CD4-positive, alpha-beta memory T cell (primary cell): ENCODE results near the gene MIA. TPM values are rescaled to one million over a fixed set of nuclear protein-coding genes. Genes with fewer than 3 reads are reported as not detected.
A peak's percentile ranks its signal among the peaks of the same experiment; 100 is the strongest.
"Not testable (repeated sequence)": the region's sequence is repeated elsewhere in the genome, so short reads cannot be mapped to it uniquely, and the experiment has no call there.

Experiments used
- CTCF ChIA-PET: fragments of 350-600 bp; sonication (Branson Sonifier 250); formaldehyde crosslinking; loops from one replicate; lab custom pipeline; 2021; ENCODE audit warnings: inconsistent platforms; ENCODE audit not compliant: partially characterized antibody; lab: Charles Lee
- POLR2A ChIA-PET: fragments of 350-600 bp; sonication (Branson Sonifier 250); formaldehyde crosslinking; loops from one replicate; lab custom pipeline; 2021; ENCODE audit not compliant: partially characterized antibody; lab: Charles Lee
- DNase-seq, 5 donors: peaks; one replicate each; pipeline versions ENCODE4 v3.0.0 to v3.0.0-alpha.2; 2020 to 2022; ENCODE audit warnings: mixed read lengths in 1 of 5
- H3K27ac ChIP-seq: one replicate; pipeline ENCODE4 v1.7.0; 2013; ENCODE audit warnings: low read depth, low read length
- H3K27me3 ChIP-seq: 2 replicates; pipeline ENCODE4 v1.7.0; 2013; ENCODE audit warnings: mild to moderate bottlenecking, low read length, moderate library complexity; ENCODE audit not compliant: insufficient read depth
- H3K36me3 ChIP-seq: 2 replicates; pipeline ENCODE4 v1.7.0; 2013; ENCODE audit warnings: mild to moderate bottlenecking, low read length, moderate library complexity; ENCODE audit not compliant: insufficient read depth
- H3K4me1 ChIP-seq: 2 replicates; pipeline ENCODE4 v1.7.0; 2013; ENCODE audit warnings: mild to moderate bottlenecking, low read length, moderate library complexity; ENCODE audit not compliant: insufficient read depth
- H3K4me3 ChIP-seq, 2 donors: one replicate each; pipeline ENCODE4 v1.7.0; 2013; ENCODE audit warnings: low read length in 2 of 2, mild to moderate bottlenecking in 1 of 2
- H3K9me3 ChIP-seq, 2 donors: one replicate each; pipeline ENCODE4 v1.7.0; 2013; ENCODE audit warnings: low read length in 2 of 2, control low read depth in 1 of 2; ENCODE audit not compliant: control insufficient read depth in 1 of 2
- H3K27ac Mint-ChIP-seq, 7 donors: one replicate each; pipeline ENCODE4 v1.8.0; 2020 to 2021; ENCODE audit warnings: mixed read lengths in 7 of 7, mild to moderate bottlenecking in 6 of 7, inconsistent platforms in 3 of 7, moderate library complexity in 3 of 7
- H3K27me3 Mint-ChIP-seq, 2 donors: one replicate each; pipeline ENCODE4 v1.8.0; 2020 to 2021; ENCODE audit warnings: mixed read lengths in 2 of 2
- H3K36me3 Mint-ChIP-seq, 2 donors: one replicate each; pipeline ENCODE4 v1.8.0; 2020 to 2021; ENCODE audit warnings: mixed read lengths in 2 of 2, inconsistent platforms in 1 of 2, mild to moderate bottlenecking in 1 of 2
- H3K4me1 Mint-ChIP-seq, 4 donors: one replicate each; pipeline ENCODE4 v1.8.0; 2020 to 2021; ENCODE audit warnings: mixed read lengths in 4 of 4, mild to moderate bottlenecking in 1 of 4
- H3K4me3 Mint-ChIP-seq, 8 donors: one replicate each; pipeline ENCODE4 v1.8.0; 2020 to 2021; ENCODE audit warnings: mixed read lengths in 8 of 8, mild to moderate bottlenecking in 7 of 8, moderate library complexity in 6 of 8, inconsistent platforms in 3 of 8
- H3K9me3 Mint-ChIP-seq, 8 donors: one replicate each; pipeline ENCODE4 v1.8.0; 2020 to 2021; ENCODE audit warnings: mixed read lengths in 8 of 8, mild to moderate bottlenecking in 5 of 8, inconsistent platforms in 3 of 8, moderate library complexity in 1 of 8
- intact Hi-C: fragments of 100-400 bp; cut with micrococcal nuclease; formaldehyde crosslinking; loops from one replicate; pipeline ENCODE4 v1.15.1; 2023
- polyA plus RNA-seq, 2 donors: library from polyadenylated mRNA; unstranded; fragments of 300-500 nt; fragmentation: Illumina TruSeq; gene quantifications; one replicate each; pipeline ENCODE4 v1.2.3, GENCODE V29; 2021
- total RNA-seq, 2 experiments: library from RNA; stranded (reverse); gene quantifications; one replicate each; pipeline ENCODE4 v1.2.3, GENCODE V29; 2021

Gene MIA
- total and polyA plus RNA-seq, 4 experiments from 2014 or later, result 11.2 to 11.4 TPM; not detected in 2

- H3K36me3 Mint-ChIP-seq, result peaks cover 11 to 28% of the 10 kb centered on the region in 2 donors
- no peaks in the 10 kb centered on the region for H3K9me3 ChIP-seq
- H3K9me3 Mint-ChIP-seq, result no peaks in the 10 kb centered on the region
- DNase-seq, result peak; percentile 100
- peaks cover 24 to 45% (median 31%) of the 10 kb centered on the region in 4 donors for H3K4me1 Mint-ChIP-seq
- peak within 1 kb of the TSS; percentile 67 to 98 for H3K4me3 ChIP-seq
- peaks cover 5% of the 10 kb centered on the region for H3K36me3 ChIP-seq
- ChIA-PET POLR2A (interaction anchor here (0.5 to 14.6 kb wide), 33 partner anchors 8 to 771 kb away, joined by 3 to 369 read pairs (median 5); partner anchors contain the start of genes ACTMAP, C19orf47, COQ8B and EGLN2), CTCF (interaction anchor here (0.7 to 4.1 kb wide), 18 partner anchors 7 to 427 kb away, joined by 3 to 46 read pairs (median 5); partner anchors contain the start of genes ACTMAP, COQ8B, EGLN2 and ITPKC)
- intact Hi-C loops, result loop anchor here (1.0 to 2.0 kb wide), 7 partner anchors 20 to 366 kb away; partner anchors contain the start of gene ACTMAP
- peaks cover 29% of the 10 kb centered on the region for H3K4me1 ChIP-seq
- H3K27me3 ChIP-seq, result no peaks in the 10 kb centered on the region
- no peaks in the 10 kb centered on the region for H3K27me3 Mint-ChIP-seq
- H3K27ac ChIP-seq, result peak within 1 kb of the TSS; percentile 89
- H3K4me3 Mint-ChIP-seq, result peak within 1 kb of the TSS; percentile 92 to 98 (median 95)
- H3K27ac Mint-ChIP-seq, result peak within 1 kb of the TSS; percentile 95 to 99 (median 99)
Observed at GRCh38 chr19:40777937-40778705, 2.8 kb downstream of the MIA start, which contains the start of gene RAB4B. Gene RAB4B, plus strand, starts transcription at chr19:40778247. Its CDS starts 129 bp downstream, at chr19:40778376.

DNA sequence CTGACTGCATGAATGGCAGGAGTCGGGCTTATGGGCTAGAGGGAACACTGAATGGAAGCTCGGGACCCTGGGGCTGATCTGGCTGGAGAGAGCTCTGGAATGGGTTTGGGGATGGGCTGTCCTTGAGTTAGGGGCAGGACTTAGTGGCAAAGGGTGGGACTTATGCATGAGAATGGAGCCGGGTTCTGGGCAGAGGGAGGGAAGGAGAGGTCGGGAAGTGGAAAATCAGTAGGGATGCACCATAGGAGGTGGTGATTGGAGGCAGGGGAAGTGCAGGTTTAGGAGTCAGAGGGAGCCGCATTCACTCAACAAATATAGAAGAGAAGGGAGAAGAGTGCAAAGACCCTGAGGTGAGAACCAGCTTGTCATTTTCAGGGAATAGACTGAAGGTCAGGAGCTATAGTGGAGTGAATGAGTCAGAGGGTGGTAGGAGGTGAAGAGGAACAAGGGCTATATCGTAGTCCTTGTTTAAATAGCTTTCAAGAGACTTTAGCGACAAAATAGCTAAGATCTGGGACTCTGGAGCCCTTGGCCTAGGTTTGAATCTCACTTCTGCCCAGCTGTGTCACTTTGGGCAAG is 3.5 kb downstream of the MIA start:
- no peaks in the 10 kb centered on the region for H3K27me3 ChIP-seq
- intact Hi-C loops, result loop anchor here (1.0 kb wide), 6 partner anchors 20 to 366 kb away; partner anchors contain the start of gene ACTMAP
- Mint-ChIP-seq H3K4me1 (peaks cover 25 to 45% (median 32%) of the 10 kb centered on the region in 4 donors), H3K27me3 (no peaks in the 10 kb centered on the region), H3K36me3 (peaks cover 15 to 31% of the 10 kb centered on the region in 2 donors), H3K27ac (peak overlapping the region; percentile 95 to 99 (median 99)), H3K4me3 (peak overlapping the region; percentile 92 to 98 (median 95)), H3K9me3 (no peaks in the 10 kb centered on the region)
- H3K9me3 ChIP-seq, result no peaks in the 10 kb centered on the region
- peak overlapping the region; percentile 14 to 67 for H3K4me3 ChIP-seq
- POLR2A ChIA-PET, result interaction anchor here (0.8 to 14.6 kb wide), 23 partner anchors 8 to 771 kb away, joined by 3 to 369 read pairs (median 6); partner anchors contain the start of genes ACTMAP, C19orf47, COQ8B and EGLN2
- H3K4me1 ChIP-seq, result peaks cover 29% of the 10 kb centered on the region
- H3K27ac ChIP-seq, result peak overlapping the region; percentile 89
- DNase-seq, result no peak
- CTCF ChIA-PET, result interaction anchor here (0.7 to 4.1 kb wide), 14 partner anchors 8 to 144 kb away, joined by 3 to 46 read pairs (median 6); partner anchors contain the start of genes ACTMAP, COQ8B, EGLN2 and ITPKC
- peaks cover 5% of the 10 kb centered on the region for H3K36me3 ChIP-seq

DNA sequence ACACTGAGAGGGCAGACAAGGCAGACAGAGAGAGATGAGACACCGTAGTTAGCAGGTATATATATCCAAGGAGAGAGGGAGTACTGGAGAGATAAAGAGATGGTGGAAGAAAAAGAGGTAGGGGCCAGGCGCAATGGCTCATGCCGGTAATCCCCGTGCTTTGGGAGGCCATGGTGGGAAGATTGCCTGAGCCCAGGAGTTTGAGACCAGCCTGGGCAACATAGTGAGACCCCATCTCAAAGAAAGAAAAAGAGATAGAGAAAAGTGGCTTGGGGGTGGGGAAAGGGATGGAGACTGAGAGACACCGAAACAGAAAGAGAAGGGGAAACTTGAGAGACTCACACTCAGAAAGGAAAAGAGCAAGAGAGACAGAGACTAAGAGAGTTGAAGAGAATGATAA is 5.3 kb downstream of the MIA start:
- peak overlapping the region in 1 of 8 donors; percentile 2 for H3K4me3 Mint-ChIP-seq

GRCh38 chr19:40781140-40781539 is 5.8 kb downstream of the MIA start:
- H3K27ac ChIP-seq, result no peak overlapping the region
- peaks cover 5% of the 10 kb centered on the region for H3K36me3 ChIP-seq
- Mint-ChIP-seq H3K27me3 (no peaks in the 10 kb centered on the region), H3K27ac (peak overlapping the region in 3 of 7 donors; percentile 52 to 79 (median 61)), H3K4me3 (peak overlapping the region in 1 of 8 donors; percentile 8), H3K4me1 (peaks cover 25 to 45% (median 32%) of the 10 kb centered on the region in 4 donors), H3K36me3 (peaks cover 17 to 38% of the 10 kb centered on the region in 2 donors), H3K9me3 (no peaks in the 10 kb centered on the region)
- no peak overlapping the region for H3K4me3 ChIP-seq
- no peaks in the 10 kb centered on the region for H3K9me3 ChIP-seq
- intact Hi-C loops, result no loop called here
- H3K4me1 ChIP-seq, result peaks cover 29% of the 10 kb centered on the region
- DNase-seq, result no peak
- ChIA-PET CTCF (interaction anchor here (0.8 to 4.1 kb wide), 2 partner anchors 16 to 120 kb away, joined by 3 to 40 read pairs; partner anchors contain the start of gene EGLN2), POLR2A (interaction anchor here (1.0 to 14.6 kb wide), 2 partner anchors 21 to 33 kb away, joined by 3 to 369 read pairs; partner anchors contain the start of gene EGLN2)
- H3K27me3 ChIP-seq, result no peaks in the 10 kb centered on the region

More for the DNA sequence above, 5.3 kb downstream of the MIA start:
- H3K4me1 ChIP-seq, result peaks cover 29% of the 10 kb centered on the region
- Mint-ChIP-seq H3K36me3 (peaks cover 15 to 36% of the 10 kb centered on the region in 2 donors), H3K27me3 (no peaks in the 10 kb centered on the region), H3K27ac (peak overlapping the region; percentile 42 to 91 (median 67)), H3K9me3 (no peaks in the 10 kb centered on the region), H3K4me1 (peaks cover 25 to 45% (median 32%) of the 10 kb centered on the region in 4 donors)
- intact Hi-C loops, result no loop called here
- DNase-seq, result no peak
- no peak overlapping the region for H3K27ac ChIP-seq
- ChIA-PET CTCF (interaction anchor here (0.9 to 4.1 kb wide), 2 partner anchors 17 to 26 kb away, joined by 3 to 40 read pairs; partner anchors contain the start of gene EGLN2), POLR2A (interaction anchor here (1.0 to 14.6 kb wide), 2 partner anchors 22 to 32 kb away, joined by 3 to 369 read pairs; partner anchors contain the start of gene EGLN2)
- H3K4me3 ChIP-seq, result no peak overlapping the region
- H3K9me3 ChIP-seq, result no peaks in the 10 kb centered on the region
- peaks cover 5% of the 10 kb centered on the region for H3K36me3 ChIP-seq
- H3K27me3 ChIP-seq, result no peaks in the 10 kb centered on the region

GRCh38 chr19:40783711-40784110 is 8.4 kb downstream of the MIA start:
- no peaks in the 10 kb centered on the region for H3K9me3 Mint-ChIP-seq
- no peaks in the 10 kb centered on the region for H3K27me3 Mint-ChIP-seq
- H3K4me1 Mint-ChIP-seq, result peaks cover 13 to 22% (median 18%) of the 10 kb centered on the region in 4 donors
- Histone ChIP-seq H3K4me3 (no peak overlapping the region), H3K9me3 (no peaks in the 10 kb centered on the region), H3K4me1 (peaks cover 14% of the 10 kb centered on the region), H3K27me3 (no peaks in the 10 kb centered on the region), H3K27ac (no peak overlapping the region), H3K36me3 (peaks cover 5% of the 10 kb centered on the region)
- H3K36me3 Mint-ChIP-seq, result peaks cover 20 to 39% of the 10 kb centered on the region in 2 donors
- no peak overlapping the region for H3K4me3 Mint-ChIP-seq
- ChIA-PET POLR2A (interaction anchor here (14.6 kb wide), 1 partner anchor 19 kb away, joined by 369 read pairs; the partner anchor contains the start of gene EGLN2), CTCF (no interaction called here)
- DNase-seq, result no peak
- intact Hi-C loops, result no loop called here
- peak overlapping the region in 1 of 7 donors; percentile 12 for H3K27ac Mint-ChIP-seq

DNA sequence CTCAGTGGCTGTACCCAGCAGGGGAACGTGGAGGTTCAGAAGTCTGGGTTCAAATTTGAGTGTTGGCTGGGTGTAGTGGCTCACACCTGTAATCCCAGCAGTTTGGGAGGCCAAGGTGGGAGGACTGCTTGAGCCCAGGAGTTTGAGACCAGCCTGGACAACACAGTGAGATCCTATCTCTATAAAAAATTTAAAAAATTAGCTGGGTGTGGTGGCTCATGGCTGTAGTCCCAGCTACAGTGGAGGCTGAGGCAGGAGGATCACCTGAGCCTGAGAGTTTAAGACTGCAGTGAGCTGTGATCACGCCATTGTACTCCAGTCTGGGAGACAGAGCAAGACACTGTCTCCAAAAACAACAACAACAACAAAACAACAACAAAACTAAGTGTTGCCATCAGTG is 8.8 kb downstream of the MIA start:
- H3K4me3 ChIP-seq, H3K9me3 ChIP-seq, H3K9me3 Mint-ChIP-seq, H3K27ac ChIP-seq, H3K27ac Mint-ChIP-seq, H3K27me3 Mint-ChIP-seq, H3K4me3 Mint-ChIP-seq, H3K36me3 ChIP-seq, H3K27me3 ChIP-seq, CTCF ChIA-PET, intact Hi-C loops, DNase-seq: not testable (repeated sequence)
- Mint-ChIP-seq H3K36me3 (peaks cover 20 to 38% of the 10 kb centered on the region in 2 donors), H3K4me1 (peaks cover 11 to 18% (median 15%) of the 10 kb centered on the region in 4 donors)
- H3K4me1 ChIP-seq, result peaks cover 10% of the 10 kb centered on the region
- POLR2A ChIA-PET, result interaction anchor here (14.6 kb wide), 1 partner anchor 18 kb away, joined by 369 read pairs; the partner anchor contains the start of gene EGLN2
